Measurements from ENCODE around the gene DCTN3. TPM values are rescaled to one million over a fixed set of nuclear protein-coding genes. Genes with fewer than 3 reads are reported as not detected.

DCTN3 gene
- total RNA-seq, 2 donors from 2014 or later, result 65.2 to 76.3 TPM

DNA sequence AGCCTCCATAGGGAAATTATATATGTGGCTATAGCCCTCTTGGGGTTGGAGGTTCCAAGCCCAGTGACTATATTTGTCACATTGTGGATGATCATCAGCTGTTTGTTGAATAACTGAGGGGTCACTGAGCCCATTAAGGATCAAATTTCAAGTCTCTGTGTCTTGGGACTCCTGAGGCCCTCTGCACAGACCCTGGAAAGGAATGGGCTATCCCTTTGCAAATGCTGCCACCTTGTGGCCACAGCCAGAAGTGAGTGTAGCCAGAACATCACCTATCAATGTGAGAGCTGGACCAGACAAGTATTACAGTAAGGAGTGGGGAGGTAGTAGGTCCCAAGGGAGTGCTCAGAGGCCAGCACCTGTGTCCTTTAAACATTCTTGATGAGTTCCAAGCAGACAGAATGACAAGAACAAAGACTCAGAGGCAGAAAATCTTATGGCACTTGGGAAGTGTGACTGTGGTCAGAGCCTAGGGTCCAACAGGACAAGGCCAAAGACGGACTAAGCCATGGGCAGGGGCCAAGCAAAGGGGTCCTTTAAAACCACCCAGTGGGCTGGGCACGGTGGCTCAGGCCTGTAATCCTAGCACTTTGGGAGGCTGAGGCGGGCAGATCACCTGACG is 16.6 kb downstream of the DCTN3 start:
- no peaks in the 10 kb centered on the region for H3K9me3 ChIP-seq
- no peak overlapping the region for H3K27ac ChIP-seq
- H3K27me3 ChIP-seq, result no peaks in the 10 kb centered on the region
- H3K9ac ChIP-seq (ENCODE audit: low read depth in 2 of 2, low read length in 2 of 2), result no peak overlapping the region
- H3K4me1 ChIP-seq, result no peaks in the 10 kb centered on the region
- no peak overlapping the region for H3K4me3 ChIP-seq
- intact Hi-C loops (cut with DNase I), result no loop called here
- peak; percentile 85 for DNase-seq
- no peaks in the 10 kb centered on the region for H3K36me3 ChIP-seq
- TF ChIP-seq, protein P1, sequence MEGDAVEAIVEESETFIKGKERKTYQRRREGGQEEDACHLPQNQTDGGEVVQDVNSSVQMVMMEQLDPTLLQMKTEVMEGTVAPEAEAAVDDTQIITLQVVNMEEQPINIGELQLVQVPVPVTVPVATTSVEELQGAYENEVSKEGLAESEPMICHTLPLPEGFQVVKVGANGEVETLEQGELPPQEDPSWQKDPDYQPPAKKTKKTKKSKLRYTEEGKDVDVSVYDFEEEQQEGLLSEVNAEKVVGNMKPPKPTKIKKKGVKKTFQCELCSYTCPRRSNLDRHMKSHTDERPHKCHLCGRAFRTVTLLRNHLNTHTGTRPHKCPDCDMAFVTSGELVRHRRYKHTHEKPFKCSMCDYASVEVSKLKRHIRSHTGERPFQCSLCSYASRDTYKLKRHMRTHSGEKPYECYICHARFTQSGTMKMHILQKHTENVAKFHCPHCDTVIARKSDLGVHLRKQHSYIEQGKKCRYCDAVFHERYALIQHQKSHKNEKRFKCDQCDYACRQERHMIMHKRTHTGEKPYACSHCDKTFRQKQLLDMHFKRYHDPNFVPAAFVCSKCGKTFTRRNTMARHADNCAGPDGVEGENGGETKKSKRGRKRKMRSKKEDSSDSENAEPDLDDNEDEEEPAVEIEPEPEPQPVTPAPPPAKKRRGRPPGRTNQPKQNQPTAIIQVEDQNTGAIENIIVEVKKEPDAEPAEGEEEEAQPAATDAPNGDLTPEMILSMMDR (IDR thresholded peaks at IDR 0.05), result peak; percentile 91

DNA sequence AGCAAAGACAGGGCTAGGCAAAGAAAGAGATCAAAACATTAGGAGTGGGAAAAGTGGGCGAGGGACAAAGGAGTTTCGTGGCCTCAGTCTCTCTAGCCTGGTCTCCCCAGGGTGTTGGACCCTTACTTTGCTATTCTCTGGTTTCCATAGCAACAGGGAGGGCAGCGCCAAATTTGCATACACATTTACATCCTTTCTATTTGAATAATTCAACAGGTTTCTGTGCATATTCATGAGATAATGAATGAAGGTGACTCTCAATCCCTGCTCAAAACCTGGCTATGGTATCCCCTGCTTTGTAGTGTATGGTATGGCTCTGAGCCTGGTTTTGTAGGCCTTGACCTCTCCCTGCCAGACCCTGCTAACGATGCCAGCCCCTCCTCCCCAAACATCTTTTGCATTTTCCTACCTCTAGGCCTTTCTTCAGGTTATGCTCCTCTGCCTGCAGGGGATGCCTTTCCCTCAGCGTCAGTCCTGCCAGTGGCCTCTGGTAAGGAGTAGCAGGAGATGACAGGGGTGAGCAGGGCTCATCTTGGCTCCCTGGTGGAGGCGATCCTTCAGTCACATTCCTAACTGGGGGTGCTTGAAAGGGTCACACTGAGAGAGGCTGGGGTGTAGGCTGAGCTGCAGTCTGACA is 18.2 kb downstream of the DCTN3 start:
- H3K27me3 ChIP-seq, result no peaks in the 10 kb centered on the region
- no peaks in the 10 kb centered on the region for H3K4me1 ChIP-seq
- intact Hi-C loops (cut with DNase I), result no loop called here
- TF ChIP-seq, protein P1 (IDR thresholded peaks at IDR 0.05), result no peak
- no peak overlapping the region for H3K27ac ChIP-seq
- no peak for DNase-seq
- H3K4me3 ChIP-seq, result no peak overlapping the region
- no peaks in the 10 kb centered on the region for H3K36me3 ChIP-seq
- H3K9me3 ChIP-seq, result no peaks in the 10 kb centered on the region
- no peak overlapping the region for H3K9ac ChIP-seq (ENCODE audit: low read depth in 2 of 2, low read length in 2 of 2)

DNA sequence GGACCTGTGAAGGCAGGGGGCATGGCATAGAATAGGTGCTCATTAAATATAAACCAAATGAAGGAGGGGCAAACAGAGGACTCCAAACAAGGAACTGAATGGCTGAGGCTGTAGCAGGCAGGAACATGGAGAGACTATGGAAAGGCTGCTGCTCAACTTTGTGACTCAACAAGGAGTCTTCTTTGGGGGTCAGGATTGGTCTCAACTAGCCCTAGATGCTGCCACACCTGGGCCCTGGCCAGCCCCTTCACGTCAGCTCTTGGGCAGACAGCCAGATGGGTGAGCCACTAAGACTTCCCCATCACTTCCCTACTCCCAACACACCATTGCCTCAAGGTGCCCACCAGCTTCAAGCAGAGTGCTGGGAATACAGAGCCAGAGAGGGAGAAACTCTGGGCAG is 19.4 kb downstream of the DCTN3 start:
- TF ChIP-seq, protein P1 (IDR thresholded peaks at IDR 0.05), result no peak
- no peaks in the 10 kb centered on the region for H3K36me3 ChIP-seq

DNA sequence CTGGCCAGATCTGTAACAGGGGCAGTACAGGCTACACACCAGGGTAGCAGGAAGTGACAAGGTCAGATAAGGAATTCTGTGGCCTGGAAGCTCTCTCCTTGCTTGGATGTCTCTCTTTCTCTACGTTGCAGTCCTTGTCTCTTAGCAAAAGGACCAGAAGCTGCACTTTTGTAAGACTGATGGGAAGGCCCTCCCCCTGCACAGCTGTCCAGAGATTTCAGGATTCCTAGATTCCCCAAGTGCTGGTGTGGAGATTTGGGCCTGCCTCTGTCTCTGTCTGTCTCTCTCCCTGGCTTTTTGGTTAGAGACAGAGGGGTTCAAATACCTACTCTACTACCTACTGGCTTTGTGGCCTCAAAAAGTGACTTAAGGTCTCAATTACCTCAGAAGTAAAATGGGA is 20.7 kb downstream of the DCTN3 start:
- intact Hi-C loops (cut with DNase I), result no loop called here
- Histone ChIP-seq H3K36me3 (no peaks in the 10 kb centered on the region), H3K4me1 (no peaks in the 10 kb centered on the region), H3K27ac (no peak overlapping the region), H3K27me3 (no peaks in the 10 kb centered on the region), H3K4me3 (no peak overlapping the region), H3K9me3 (no peaks in the 10 kb centered on the region), H3K9ac (ENCODE audit: low read depth in 2 of 2, low read length in 2 of 2) (no peak overlapping the region)
- no peak for DNase-seq
- TF ChIP-seq, protein P1 (IDR thresholded peaks at IDR 0.05), result no peak

More for the DNA sequence above, 19.4 kb downstream of the DCTN3 start:
- Histone ChIP-seq H3K4me1 (no peaks in the 10 kb centered on the region), H3K9me3 (no peaks in the 10 kb centered on the region), H3K27me3 (no peaks in the 10 kb centered on the region), H3K9ac (ENCODE audit: low read depth in 2 of 2, low read length in 2 of 2) (no peak overlapping the region), H3K4me3 (no peak overlapping the region), H3K27ac (no peak overlapping the region)
- intact Hi-C loops (cut with DNase I), result no loop called here
- DNase-seq, result no peak

DNA sequence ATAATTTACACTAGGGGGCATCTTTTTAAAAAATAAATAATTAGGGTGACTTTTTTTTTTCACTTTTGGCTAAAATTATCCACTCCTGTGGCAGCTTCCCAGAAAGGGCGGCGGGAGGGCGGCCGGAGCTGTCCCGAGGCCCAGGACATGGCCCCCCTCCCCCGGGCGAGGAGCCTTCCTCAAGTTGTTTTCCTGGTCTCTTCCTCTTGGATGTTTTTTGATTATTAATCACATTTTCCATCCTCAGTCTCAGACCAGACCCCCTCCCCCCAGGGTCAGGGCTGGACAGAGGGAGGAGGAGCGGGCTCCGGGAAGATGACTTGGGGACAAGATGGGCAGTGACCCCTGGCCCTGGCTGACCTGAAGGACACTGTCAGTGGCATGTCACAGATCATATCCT is 26.1 kb downstream of the DCTN3 start:
- Histone ChIP-seq H3K27ac (no peak overlapping the region), H3K9me3 (no peaks in the 10 kb centered on the region), H3K4me3 (no peak overlapping the region), H3K36me3 (no peaks in the 10 kb centered on the region), H3K27me3 (peaks cover 37% of the 10 kb centered on the region), H3K9ac (ENCODE audit: low read depth in 2 of 2, low read length in 2 of 2) (no peak overlapping the region), H3K4me1 (peaks cover 18% of the 10 kb centered on the region)
- intact Hi-C loops (cut with DNase I), result loop anchor here (5.0 kb wide), 2 partner anchors 157 to 187 kb away; no protein-coding TSS in a partner anchor
- DNase-seq, result no peak
- TF ChIP-seq, protein P1 (IDR thresholded peaks at IDR 0.05), result no peak
